ENCODE data around the gene LPP.

LPP gene

GRCh38 chr3:188691004-188691403 is 537.0 kb downstream of the LPP start:
- Histone ChIP-seq H3K9me3 (ENCODE audit: control insufficient read depth, insufficient read depth, low read length) (no peaks in the 10 kb centered on the region), H3K4me3 (ENCODE audit: low read length) (no peak overlapping the region), H3K27me3 (ENCODE audit: control insufficient read depth, low read length) (no peaks in the 10 kb centered on the region)

GRCh38 chr3:188691665-188692064 is 537.7 kb downstream of the LPP start:
- Histone ChIP-seq H3K36me3 (ENCODE audit: control insufficient read depth, low read length) (no peaks in the 10 kb centered on the region; the same call in 1 of the 2 replicates), H3K4me3 (ENCODE audit: low read length) (peak overlapping the region; percentile 52; the same call in 1 of the 2 replicates), H3F3A (ENCODE audit: control insufficient read depth, insufficient read depth) (peaks cover 25% of the 10 kb centered on the region), H3K27me3 (ENCODE audit: control insufficient read depth, low read length) (no peaks in the 10 kb centered on the region), H3K9me2 (replicated peaks; ENCODE audit: control insufficient read depth, low read length) (no peaks in the 10 kb centered on the region), H3K27ac (ENCODE audit: low read depth, low read length) (peak overlapping the region; percentile 2; the same call in 1 of the 2 replicates), H3K79me2 (ENCODE audit: control insufficient read depth, low read length) (peaks cover 13% of the 10 kb centered on the region), H4K20me1 (ENCODE audit: control insufficient read depth, insufficient read depth, low read depth, low read length) (no peaks in the 10 kb centered on the region), H3K4me2 (ENCODE audit: low read length) (peak overlapping the region; percentile 66), H3K9me3 (ENCODE audit: control insufficient read depth, insufficient read depth, low read length) (no peaks in the 10 kb centered on the region), H3K4me1 (ENCODE audit: control insufficient read depth, low read length) (peaks cover 91% of the 10 kb centered on the region)
- no peak for TF ChIP-seq EZH2phosphoT487 (IDR thresholded peaks at IDR 0.05; ENCODE audit: borderline replicate concordance, low read length)
- no peak for TF ChIP-seq CTCF (IDR thresholded peaks at IDR 0.05; ENCODE audit: low read depth, low read length, poor library complexity, severe bottlenecking)

More at GRCh38 chr3:188691004-188691403, 537.0 kb downstream of the LPP start:
- TF ChIP-seq CTCF (IDR thresholded peaks at IDR 0.05; ENCODE audit: low read depth, low read length, poor library complexity, severe bottlenecking) (no peak), EZH2phosphoT487 (IDR thresholded peaks at IDR 0.05; ENCODE audit: borderline replicate concordance, low read length) (no peak)
- peaks cover 12% of the 10 kb centered on the region for H3K79me2 ChIP-seq (ENCODE audit: control insufficient read depth, low read length)
- peaks cover 90% of the 10 kb centered on the region for H3K4me1 ChIP-seq (ENCODE audit: control insufficient read depth, low read length)
- peak overlapping the region; percentile 66 for H3K4me2 ChIP-seq (ENCODE audit: low read length)
- peaks cover 22% of the 10 kb centered on the region for H3F3A ChIP-seq (ENCODE audit: control insufficient read depth, insufficient read depth)
- 0 out of 2 replicates have a peak overlapping the region, but pooled peaks have one; percentile 2 for H3K27ac ChIP-seq (ENCODE audit: low read depth, low read length)
- H4K20me1 ChIP-seq (ENCODE audit: control insufficient read depth, insufficient read depth, low read depth, low read length), result no peaks in the 10 kb centered on the region
- no peaks in the 10 kb centered on the region; the same call in 1 of the 2 replicates for H3K36me3 ChIP-seq (ENCODE audit: control insufficient read depth, low read length)
- no peaks in the 10 kb centered on the region for H3K9me2 ChIP-seq (replicated peaks; ENCODE audit: control insufficient read depth, low read length)

GRCh38 chr3:188692700-188693099 is 538.7 kb downstream of the LPP start:
- peaks cover 13% of the 10 kb centered on the region for H3K79me2 ChIP-seq (ENCODE audit: control insufficient read depth, low read length)
- H3K9me3 ChIP-seq (ENCODE audit: control insufficient read depth, insufficient read depth, low read length), result no peaks in the 10 kb centered on the region
- no peaks in the 10 kb centered on the region for H4K20me1 ChIP-seq (ENCODE audit: control insufficient read depth, insufficient read depth, low read depth, low read length)
- peak overlapping the region; percentile 96 for H3K27ac ChIP-seq (ENCODE audit: low read depth, low read length)
- peaks cover 92% of the 10 kb centered on the region for H3K4me1 ChIP-seq (ENCODE audit: control insufficient read depth, low read length)
- TF ChIP-seq CTCF (IDR thresholded peaks at IDR 0.05; ENCODE audit: low read depth, low read length, poor library complexity, severe bottlenecking) (no peak), EZH2phosphoT487 (IDR thresholded peaks at IDR 0.05; ENCODE audit: borderline replicate concordance, low read length) (no peak)
- H3K9me2 ChIP-seq (replicated peaks; ENCODE audit: control insufficient read depth, low read length), result no peaks in the 10 kb centered on the region
- no peaks in the 10 kb centered on the region for H3K27me3 ChIP-seq (ENCODE audit: control insufficient read depth, low read length)
- H3K36me3 ChIP-seq (ENCODE audit: control insufficient read depth, low read length), result no peaks in the 10 kb centered on the region; the same call in 1 of the 2 replicates
- peaks cover 33% of the 10 kb centered on the region for H3F3A ChIP-seq (ENCODE audit: control insufficient read depth, insufficient read depth)
- H3K4me2 ChIP-seq (ENCODE audit: low read length), result peak overlapping the region; percentile 66
- H3K4me3 ChIP-seq (ENCODE audit: low read length), result peak overlapping the region; percentile 52
